Activated CD8-positive, alpha-beta memory T cell treated with anti-CD3 and anti-CD28 coated beads for 36 hours (primary cell): Measurements from ENCODE around the gene BEND3. TPM values are rescaled to one million over a fixed set of nuclear protein-coding genes. Genes with fewer than 3 reads are reported as not detected.
"Not testable (repeated sequence)": the region's sequence is repeated elsewhere in the genome, so short reads cannot be mapped to it uniquely, and the experiment has no call there.

Experiments used
- CTCF ChIA-PET: fragments of 350-600 bp; sonication (Branson Sonifier 250); formaldehyde crosslinking; loops from one replicate; lab custom pipeline; 2021; ENCODE audit warnings: antibody characterized with exemption; lab: Charles Lee
- POLR2A ChIA-PET: fragments of 350-600 bp; sonication (Branson Sonifier 250); formaldehyde crosslinking; loops from one replicate; lab custom pipeline; 2021; ENCODE audit warnings: antibody characterized with exemption; lab: Charles Lee
- total RNA-seq, 2 experiments: library from RNA; stranded (reverse); gene quantifications; one replicate each; pipeline ENCODE4 v1.2.3, GENCODE V29; 2021

BEND3 gene
- total RNA-seq, 2 experiments from 2014 or later = 8.7 to 9.0 TPM

- CTCF ChIA-PET = no interaction called here
These were observed 13.5 kb downstream of the BEND3 start for GRCh38 chr6:107101686-107102413.

GRCh38 chr6:107101211-107101610 is 14.1 kb downstream of the BEND3 start:
- ChIA-PET CTCF (no interaction called here), POLR2A (no interaction called here)

More at GRCh38 chr6:107101686-107102413, 13.5 kb downstream of the BEND3 start:
- POLR2A ChIA-PET = no interaction called here

GRCh38 chr6:107098436-107099307 is 16.6 kb downstream of the BEND3 start:
- CTCF ChIA-PET = interaction anchor here (0.5 to 1.6 kb wide), 2 partner anchors 10 to 15 kb away, joined by 3 to 4 read pairs; no protein-coding TSS in a partner anchor
- POLR2A ChIA-PET = no interaction called here

DNA sequence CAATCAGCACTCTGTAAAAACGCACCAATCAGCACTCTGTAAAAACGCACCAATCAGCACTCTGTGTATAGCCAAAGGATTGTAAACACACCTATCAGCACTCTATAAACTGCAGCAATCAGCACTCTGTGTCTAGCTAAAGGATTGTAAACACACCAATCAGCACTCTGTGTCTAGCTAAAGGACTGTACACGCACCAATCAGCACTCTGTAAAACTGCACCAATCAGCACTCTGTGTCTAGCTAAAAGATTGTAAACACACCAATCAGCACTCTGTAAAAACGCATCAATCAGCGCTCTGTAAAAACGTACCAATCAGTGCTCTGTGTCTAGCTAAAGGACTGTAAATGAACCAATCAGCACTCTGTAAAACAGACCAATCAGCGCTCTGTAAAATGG is 30.9 kb downstream of the BEND3 start:
- POLR2A ChIA-PET, CTCF ChIA-PET: not testable (repeated sequence)

DNA sequence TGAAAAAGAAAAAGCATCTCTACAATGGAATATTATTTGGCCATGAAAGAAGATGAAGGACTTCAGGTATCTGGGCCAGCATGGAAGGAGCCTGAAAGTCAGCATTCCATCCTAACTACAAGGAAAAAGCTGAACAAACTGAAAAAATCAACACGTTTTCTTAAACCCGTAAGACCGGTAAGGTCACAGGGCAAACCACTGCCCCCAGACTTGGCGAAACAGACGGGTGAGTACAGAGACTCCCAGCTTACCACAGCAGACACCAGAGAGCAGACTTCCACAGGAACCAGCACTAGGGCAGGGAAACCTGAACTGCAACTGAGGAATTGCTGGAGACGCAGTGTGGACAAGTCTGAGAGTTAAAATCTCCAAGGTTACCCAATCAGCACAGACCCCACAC is 31.4 kb downstream of the BEND3 start:
- CTCF ChIA-PET = no interaction called here
- POLR2A ChIA-PET = no interaction called here

GRCh38 chr6:107083047-107083768 is 32.1 kb downstream of the BEND3 start:
- POLR2A ChIA-PET = no interaction called here
- CTCF ChIA-PET = no interaction called here

- CTCF ChIA-PET = interaction anchor here (1.0 kb wide), 1 partner anchor 48 kb away, joined by 3 read pairs; no protein-coding TSS in a partner anchor
- POLR2A ChIA-PET = no interaction called here
These were observed 33.3 kb downstream of the BEND3 start for GRCh38 chr6:107082045-107082444.

GRCh38 chr6:107080036-107080435 is 35.3 kb downstream of the BEND3 start:
- ChIA-PET POLR2A (no interaction called here), CTCF (no interaction called here)

- ChIA-PET POLR2A (no interaction called here), CTCF (interaction anchor here (1.2 kb wide), 1 partner anchor 15 kb away, joined by 3 read pairs; no protein-coding TSS in a partner anchor)
These were observed 35.9 kb downstream of the BEND3 start for GRCh38 chr6:107079429-107079828.

DNA sequence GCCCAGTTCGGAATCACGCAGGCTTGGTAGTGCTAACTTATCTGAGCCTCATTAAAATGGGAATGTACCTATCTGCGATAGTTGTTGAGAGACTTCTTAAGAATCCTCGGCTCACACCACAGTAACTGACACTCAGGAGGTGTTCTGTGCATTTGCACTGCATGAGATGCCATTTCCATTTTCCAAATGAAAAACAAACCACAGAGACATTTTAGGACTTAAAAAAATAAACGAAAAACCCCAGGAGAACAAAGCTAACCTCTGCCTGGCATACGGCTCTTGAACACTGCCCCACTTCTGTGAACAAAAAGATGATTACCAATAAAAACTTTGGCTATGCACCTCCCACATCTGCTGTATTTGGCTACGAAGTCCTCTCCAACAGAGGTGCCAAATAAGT is 37.6 kb downstream of the BEND3 start:
- POLR2A ChIA-PET = no interaction called here
- CTCF ChIA-PET = no interaction called here

GRCh38 chr6:107075951-107076381 is 39.3 kb downstream of the BEND3 start:
- CTCF ChIA-PET = no interaction called here
- POLR2A ChIA-PET = no interaction called here

DNA sequence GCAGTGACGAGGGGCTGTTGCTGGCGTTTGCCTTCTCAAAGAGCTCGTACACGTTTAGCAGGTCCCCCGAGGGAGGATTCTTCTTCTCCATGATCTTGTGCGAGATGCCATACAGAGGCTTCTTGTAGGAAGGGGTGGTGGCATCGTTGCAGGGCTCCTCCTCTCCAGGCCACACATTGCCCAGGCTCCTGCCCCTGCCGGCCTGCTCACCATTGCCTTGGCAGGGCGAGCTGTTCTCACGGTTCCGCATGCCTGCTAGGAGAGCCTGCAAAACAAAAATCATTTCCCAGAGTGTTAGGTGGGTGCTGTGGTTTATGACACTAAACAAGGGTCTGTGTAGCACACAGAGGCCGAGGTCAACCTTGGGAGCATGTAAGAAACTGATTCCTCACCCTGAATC is 44.6 kb downstream of the BEND3 start:
- CTCF ChIA-PET = interaction anchor here (1.3 kb wide), 1 partner anchor 43 kb away, joined by 4 read pairs; no protein-coding TSS in a partner anchor
- POLR2A ChIA-PET = no interaction called here

- ChIA-PET POLR2A (no interaction called here), CTCF (interaction anchor here (1.3 kb wide), 1 partner anchor 44 kb away, joined by 4 read pairs; no protein-coding TSS in a partner anchor)
These were observed 45.4 kb downstream of the BEND3 start for GRCh38 chr6:107069631-107070548.

DNA sequence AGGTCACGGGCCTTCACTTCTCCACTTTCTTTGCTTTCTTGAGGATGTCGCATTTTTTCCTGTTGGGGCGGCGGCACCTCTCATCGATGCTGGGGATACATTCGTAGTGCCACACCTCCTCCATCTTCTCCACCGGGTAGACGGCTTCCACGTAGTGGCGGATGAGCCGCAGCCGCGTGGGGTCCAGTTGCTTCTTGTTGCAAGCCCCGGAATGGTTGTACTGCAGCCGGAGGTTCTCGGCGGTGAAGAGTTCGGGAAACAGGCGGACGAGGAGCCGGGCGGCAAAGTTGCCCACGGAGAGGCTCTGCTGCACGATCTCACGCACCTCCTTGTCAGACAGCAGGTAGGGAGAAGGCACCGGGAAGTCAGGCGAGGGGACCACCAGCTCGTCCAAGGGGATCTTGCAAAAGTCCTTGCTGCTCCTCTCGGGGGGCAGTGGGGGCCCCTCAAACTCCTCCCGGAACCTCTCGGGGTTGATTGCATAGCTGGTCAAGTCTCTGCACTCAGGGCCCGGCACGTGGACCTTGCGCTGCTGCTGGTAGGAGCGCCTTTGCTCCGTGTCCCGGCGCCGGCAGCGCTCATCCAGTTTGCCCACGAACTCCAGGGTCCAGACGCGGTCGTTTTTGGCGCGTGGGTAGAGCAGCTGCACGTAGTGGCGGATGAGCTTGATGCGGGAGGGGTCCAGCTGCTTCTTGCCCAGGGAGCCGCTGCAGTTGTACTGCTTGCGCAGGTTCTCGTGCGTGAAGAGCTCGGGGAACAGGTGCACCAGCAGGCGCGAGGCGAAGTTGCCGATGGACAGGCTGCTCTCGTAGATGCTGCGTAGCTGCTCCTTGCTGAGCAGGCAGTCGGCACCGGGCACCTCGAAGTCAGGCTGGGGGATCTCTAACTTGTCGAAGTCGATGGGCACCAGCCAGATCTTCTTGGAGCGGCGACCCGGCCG is 46.4 kb downstream of the BEND3 start:
- ChIA-PET POLR2A (no interaction called here), CTCF (no interaction called here)

GRCh38 chr6:107066697-107067659 is 48.3 kb downstream of the BEND3 start:
- ChIA-PET CTCF (interaction anchor here (0.6 kb wide), 1 partner anchor 74 kb away, joined by 3 read pairs; no protein-coding TSS in a partner anchor), POLR2A (no interaction called here)

DNA sequence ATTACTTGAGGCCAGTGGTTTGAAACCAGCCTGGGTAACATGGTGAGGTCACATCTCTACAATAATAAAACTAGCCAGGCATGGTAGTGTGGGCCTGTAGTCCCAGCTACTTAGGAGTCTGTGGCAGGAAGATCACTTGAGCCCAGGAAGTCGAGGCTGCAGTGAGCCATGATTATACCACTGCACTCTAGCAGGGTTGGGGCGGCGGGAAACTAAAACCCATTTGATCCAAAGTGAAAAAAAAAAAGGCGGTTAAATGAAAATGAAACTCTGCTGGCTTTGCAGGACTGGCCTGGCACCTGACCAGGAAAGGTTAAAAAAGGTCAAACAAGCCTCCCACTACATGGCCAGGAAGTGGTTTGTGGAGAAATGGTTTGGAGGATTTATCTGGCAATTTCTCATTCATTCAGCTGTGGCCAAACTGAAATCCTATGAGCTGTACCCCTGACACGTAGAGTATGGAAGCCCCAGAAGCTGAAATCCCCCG is 50.7 kb downstream of the BEND3 start:
- ChIA-PET POLR2A (interaction anchor here (0.7 kb wide), 1 partner anchor 645 kb away, joined by 4 read pairs; no protein-coding TSS in a partner anchor), CTCF (interaction anchor here (1.0 to 1.4 kb wide), 3 partner anchors 11 to 49 kb away, joined by 3 to 4 read pairs (median 3); no protein-coding TSS in a partner anchor)
